Glutamatergic neuron (in vitro differentiated cells): ENCODE results near the gene RNF121. TPM values are rescaled to one million over a fixed set of nuclear protein-coding genes. Genes with fewer than 3 reads are reported as not detected.

Experiments
- DNase-seq: peaks from one replicate; pipeline ENCODE4 v3.0.0; 2022
- H3K27ac Mint-ChIP-seq: one replicate; pipeline ENCODE4 v1.8.0; 2020; ENCODE audit warnings: mild to moderate bottlenecking, mixed read lengths, inconsistent platforms; ENCODE audit not compliant: unreplicated experiment
- H3K27me3 Mint-ChIP-seq: one replicate; pipeline ENCODE4 v1.8.0; 2020; ENCODE audit warnings: mild to moderate bottlenecking, moderate library complexity, mixed read lengths, inconsistent platforms; ENCODE audit not compliant: unreplicated experiment
- H3K36me3 Mint-ChIP-seq: one replicate; pipeline ENCODE4 v1.8.0; 2020; ENCODE audit warnings: mild to moderate bottlenecking, mixed read lengths, inconsistent platforms; ENCODE audit not compliant: unreplicated experiment
- H3K4me1 Mint-ChIP-seq: one replicate; pipeline ENCODE4 v1.8.0; 2020; ENCODE audit warnings: mild to moderate bottlenecking, low read depth, mixed read lengths, inconsistent platforms; ENCODE audit not compliant: unreplicated experiment
- H3K4me3 Mint-ChIP-seq: one replicate; pipeline ENCODE4 v1.8.0; 2020; ENCODE audit warnings: mild to moderate bottlenecking, mixed read lengths, inconsistent platforms; ENCODE audit not compliant: unreplicated experiment
- H3K9me3 Mint-ChIP-seq: one replicate; pipeline ENCODE4 v1.8.0; 2020; ENCODE audit warnings: mild to moderate bottlenecking, moderate library complexity, mixed read lengths, inconsistent platforms; ENCODE audit not compliant: unreplicated experiment
- total RNA-seq: library from RNA; stranded (reverse); fragmentation: NEBNext Ultra II Directional; extraction: Animal tissue kit (Norgen Biotek cat#: 25700); gene quantifications from one replicate; pipeline ENCODE4 v1.2.1, GENCODE V29; 2021; ENCODE audit not compliant: unreplicated experiment
- TF ChIP-seq, protein P1 (sequence below): fragments of 200-600 bp; sonication (generic); IDR thresholded peaks from one replicate; pipeline ENCODE4 v1.5.0; 2021; ENCODE audit not compliant: partially characterized antibody, unreplicated experiment

The RNF121 gene
- total RNA-seq, 1 donor from 2014 or later: 40.4 TPM

DNA sequence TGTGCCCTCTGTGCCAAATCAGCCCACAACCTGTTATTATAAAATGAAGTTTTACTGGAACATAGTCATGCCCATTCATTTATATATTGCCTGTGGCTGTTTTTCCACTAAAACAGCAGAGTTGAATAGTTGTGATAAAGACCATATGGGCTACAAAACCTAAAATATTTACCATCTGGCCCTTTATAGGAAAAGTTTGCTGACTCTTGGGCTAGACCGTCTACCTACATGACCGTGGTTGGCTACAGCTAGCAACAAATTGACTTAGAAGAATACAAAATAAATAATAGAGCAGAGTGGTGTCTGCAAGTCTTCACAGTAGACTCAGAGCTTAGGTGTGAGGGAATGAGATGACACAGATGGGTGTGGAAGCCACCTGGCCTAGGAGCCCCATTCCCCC is 58.7 kb downstream of the RNF121 start:
- DNase-seq: no peak
- TF ChIP-seq, protein P1, sequence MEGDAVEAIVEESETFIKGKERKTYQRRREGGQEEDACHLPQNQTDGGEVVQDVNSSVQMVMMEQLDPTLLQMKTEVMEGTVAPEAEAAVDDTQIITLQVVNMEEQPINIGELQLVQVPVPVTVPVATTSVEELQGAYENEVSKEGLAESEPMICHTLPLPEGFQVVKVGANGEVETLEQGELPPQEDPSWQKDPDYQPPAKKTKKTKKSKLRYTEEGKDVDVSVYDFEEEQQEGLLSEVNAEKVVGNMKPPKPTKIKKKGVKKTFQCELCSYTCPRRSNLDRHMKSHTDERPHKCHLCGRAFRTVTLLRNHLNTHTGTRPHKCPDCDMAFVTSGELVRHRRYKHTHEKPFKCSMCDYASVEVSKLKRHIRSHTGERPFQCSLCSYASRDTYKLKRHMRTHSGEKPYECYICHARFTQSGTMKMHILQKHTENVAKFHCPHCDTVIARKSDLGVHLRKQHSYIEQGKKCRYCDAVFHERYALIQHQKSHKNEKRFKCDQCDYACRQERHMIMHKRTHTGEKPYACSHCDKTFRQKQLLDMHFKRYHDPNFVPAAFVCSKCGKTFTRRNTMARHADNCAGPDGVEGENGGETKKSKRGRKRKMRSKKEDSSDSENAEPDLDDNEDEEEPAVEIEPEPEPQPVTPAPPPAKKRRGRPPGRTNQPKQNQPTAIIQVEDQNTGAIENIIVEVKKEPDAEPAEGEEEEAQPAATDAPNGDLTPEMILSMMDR: no peak
- Mint-ChIP-seq H3K4me3 (no peak overlapping the region), H3K4me1 (peaks cover 2% of the 10 kb centered on the region), H3K27ac (no peak overlapping the region), H3K36me3 (no peaks in the 10 kb centered on the region), H3K27me3 (no peaks in the 10 kb centered on the region), H3K9me3 (no peaks in the 10 kb centered on the region)

DNA sequence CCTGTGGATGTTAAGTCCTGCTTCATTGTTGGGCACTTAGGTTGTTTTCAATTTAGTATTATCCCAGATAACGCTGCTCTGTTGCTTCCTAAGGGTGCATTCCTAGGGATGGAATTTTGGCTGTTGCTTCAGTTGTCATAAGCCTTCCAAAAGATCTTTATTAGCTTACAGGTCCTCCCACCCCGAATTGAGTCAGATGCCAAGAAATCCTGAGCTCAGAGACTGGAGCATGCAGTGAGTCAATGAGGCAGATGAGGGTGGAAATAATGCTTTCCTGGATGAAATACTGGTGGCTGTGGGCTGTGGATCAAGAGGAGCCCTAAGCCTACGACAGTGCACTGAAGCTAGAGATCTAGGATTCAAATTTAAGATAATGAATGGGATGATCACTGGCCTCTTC is 59.2 kb downstream of the RNF121 start:
- DNase-seq: no peak
- TF ChIP-seq, protein P1: no peak
- H3K4me1 Mint-ChIP-seq: peaks cover 2% of the 10 kb centered on the region
- no peaks in the 10 kb centered on the region for H3K9me3 Mint-ChIP-seq
- no peaks in the 10 kb centered on the region for H3K27me3 Mint-ChIP-seq
- H3K36me3 Mint-ChIP-seq: no peaks in the 10 kb centered on the region
- no peak overlapping the region for H3K4me3 Mint-ChIP-seq
- H3K27ac Mint-ChIP-seq: no peak overlapping the region

DNA sequence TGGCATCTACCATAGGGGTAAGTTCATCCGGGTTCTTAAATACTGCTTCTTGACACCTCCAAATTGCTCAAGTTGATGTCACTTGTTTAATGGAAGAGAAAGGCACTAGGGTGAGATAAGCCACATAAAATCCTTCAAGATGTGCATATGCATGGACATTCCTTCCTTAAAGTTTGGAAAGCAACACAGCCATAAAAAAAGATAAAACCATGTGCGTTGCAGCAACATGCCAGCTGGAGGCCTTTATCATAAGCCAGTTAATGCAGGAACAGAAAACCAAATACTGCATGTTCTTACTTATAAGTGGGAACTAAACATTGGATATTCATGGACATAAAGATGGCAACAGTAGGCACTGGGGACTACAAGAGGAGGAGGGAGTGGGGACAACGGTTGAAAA is 61.9 kb downstream of the RNF121 start:
- H3K27ac Mint-ChIP-seq: no peak overlapping the region
- DNase-seq: no peak
- H3K4me1 Mint-ChIP-seq: peaks cover 2% of the 10 kb centered on the region
- TF ChIP-seq, protein P1: no peak
- H3K9me3 Mint-ChIP-seq: no peaks in the 10 kb centered on the region
- no peak overlapping the region for H3K4me3 Mint-ChIP-seq
- no peaks in the 10 kb centered on the region for H3K27me3 Mint-ChIP-seq
- no peaks in the 10 kb centered on the region for H3K36me3 Mint-ChIP-seq

DNA sequence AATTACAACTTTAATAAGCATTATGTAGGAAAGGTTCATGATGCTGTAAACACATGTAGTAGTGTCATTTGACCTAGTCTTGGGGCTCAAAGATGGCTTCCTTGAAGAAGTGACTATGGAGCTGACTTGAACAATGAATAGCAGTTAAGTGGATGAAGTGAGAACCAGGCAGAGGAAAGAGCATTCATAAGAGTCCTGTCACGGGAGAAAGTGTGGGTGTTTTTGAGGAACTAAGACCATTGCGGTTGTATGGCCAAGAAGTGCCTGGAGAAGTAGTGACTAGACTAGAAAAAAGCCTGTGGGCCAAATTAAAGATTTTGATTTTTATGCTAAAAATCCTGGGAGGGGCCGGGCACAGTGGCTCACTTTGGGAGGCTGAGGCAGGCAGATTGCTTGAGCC is 62.6 kb downstream of the RNF121 start:
- H3K9me3 Mint-ChIP-seq: no peaks in the 10 kb centered on the region
- no peaks in the 10 kb centered on the region for H3K27me3 Mint-ChIP-seq
- no peak for DNase-seq
- no peak overlapping the region for H3K27ac Mint-ChIP-seq
- H3K36me3 Mint-ChIP-seq: no peaks in the 10 kb centered on the region
- peaks cover 2% of the 10 kb centered on the region for H3K4me1 Mint-ChIP-seq
- H3K4me3 Mint-ChIP-seq: no peak overlapping the region
- TF ChIP-seq, protein P1: no peak

DNA sequence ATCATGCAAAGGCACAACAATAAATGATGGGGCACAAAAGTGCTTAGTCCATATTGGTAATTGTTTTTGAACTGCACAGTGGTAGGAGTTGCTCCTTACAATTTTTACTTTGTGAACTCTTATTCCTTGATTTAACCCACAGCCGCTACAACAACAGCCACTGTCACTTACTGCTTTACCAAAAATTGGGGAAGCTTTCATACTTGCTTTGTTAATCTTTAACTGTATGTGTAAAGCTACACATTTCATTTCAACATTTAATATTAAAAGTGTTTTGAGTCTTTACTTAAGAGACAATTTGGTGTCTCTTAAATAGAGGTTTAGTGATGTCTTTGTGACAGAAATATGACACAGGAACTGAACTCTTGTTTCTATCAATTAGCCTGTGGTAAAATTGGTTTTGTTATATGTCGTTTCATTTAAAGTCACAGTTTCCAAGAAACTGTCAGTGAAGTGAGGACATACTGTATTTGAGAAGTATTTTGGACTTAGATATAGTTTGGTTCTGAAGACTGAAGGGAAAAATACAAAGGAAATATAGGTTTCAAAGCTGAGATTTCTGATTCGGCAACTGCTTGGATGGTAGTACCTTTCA is 63.4 kb downstream of the RNF121 start:
- Mint-ChIP-seq H3K27ac (no peak overlapping the region), H3K9me3 (no peaks in the 10 kb centered on the region), H3K27me3 (no peaks in the 10 kb centered on the region), H3K36me3 (no peaks in the 10 kb centered on the region), H3K4me3 (no peak overlapping the region), H3K4me1 (peaks cover 4% of the 10 kb centered on the region)
- no peak for DNase-seq
- TF ChIP-seq, protein P1: no peak
